Activated T-cell treated with anti-CD3 and anti-CD28 coated beads for 1 hour (primary cell): ENCODE results near the gene BMP8B.
"Not testable (repeated sequence)": the region's sequence is repeated elsewhere in the genome, so short reads cannot be mapped to it uniquely, and the experiment has no call there.

ENCODE experiments used
- DNase-seq: peaks from one replicate; pipeline ENCODE4 v3.0.0-alpha.2; 2020; ENCODE audit warnings: low read depth

Gene BMP8B

DNA sequence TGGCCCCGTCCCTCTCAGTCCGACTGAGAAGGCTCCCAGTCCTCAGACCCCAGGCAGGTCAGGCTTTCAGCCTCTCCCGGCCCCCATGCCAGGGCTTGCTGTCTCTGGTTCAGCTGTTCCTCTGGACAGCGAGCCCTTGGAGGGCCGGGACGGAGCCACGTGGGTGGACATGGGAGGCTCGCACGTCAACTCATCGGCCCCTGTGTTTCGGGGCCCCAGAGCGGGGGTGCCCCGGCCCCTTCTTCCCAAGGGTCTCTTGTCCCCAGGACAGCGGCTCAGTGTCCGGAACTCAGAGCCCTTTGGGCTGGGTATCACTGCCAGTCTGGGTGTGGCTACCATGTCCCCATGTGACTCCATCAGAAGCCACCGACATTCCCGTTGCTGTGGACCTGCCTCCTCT, 10.8 kb downstream of the BMP8B start:
- not testable (repeated sequence) for DNase-seq

DNA sequence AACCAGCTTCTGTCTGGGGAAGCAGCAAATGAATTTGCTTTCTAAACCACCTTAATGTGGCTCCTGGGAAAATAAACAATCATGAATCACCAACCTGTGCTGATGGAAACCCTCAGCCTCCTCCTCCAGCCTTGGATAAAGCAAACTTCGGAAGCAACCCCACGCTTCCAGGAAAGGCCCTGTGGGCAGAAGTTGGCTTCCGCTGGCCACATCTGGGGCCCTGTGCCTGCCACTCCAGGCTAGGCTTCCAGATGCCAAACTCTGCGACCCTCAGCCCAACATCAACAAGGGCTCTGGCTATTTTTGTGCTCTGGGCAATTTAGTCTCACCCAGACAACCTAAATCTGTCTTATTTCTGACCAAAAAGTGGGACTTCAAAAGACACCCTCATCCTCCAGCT, 11.4 kb downstream of the BMP8B start:
- no peak for DNase-seq

DNA sequence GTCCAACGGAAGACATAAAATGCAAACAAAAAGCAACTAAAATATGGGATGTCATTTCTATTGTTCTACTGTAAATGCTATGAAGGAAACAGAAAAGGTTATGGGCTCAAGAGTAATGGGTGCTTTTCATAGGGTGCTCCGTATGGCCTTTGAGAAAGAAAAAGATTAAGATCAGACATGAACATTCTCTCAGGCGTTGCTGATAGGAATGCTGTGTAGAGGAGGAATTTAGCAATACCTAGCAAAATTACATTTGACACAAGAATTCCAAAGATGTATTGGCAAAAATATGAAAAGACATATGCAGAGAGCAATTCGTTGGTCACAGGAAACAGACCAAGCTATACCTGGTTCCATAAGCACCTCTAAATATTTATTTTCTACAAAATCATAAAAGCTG, 11.8 kb downstream of the BMP8B start:
- DNase-seq, result no peak

DNA sequence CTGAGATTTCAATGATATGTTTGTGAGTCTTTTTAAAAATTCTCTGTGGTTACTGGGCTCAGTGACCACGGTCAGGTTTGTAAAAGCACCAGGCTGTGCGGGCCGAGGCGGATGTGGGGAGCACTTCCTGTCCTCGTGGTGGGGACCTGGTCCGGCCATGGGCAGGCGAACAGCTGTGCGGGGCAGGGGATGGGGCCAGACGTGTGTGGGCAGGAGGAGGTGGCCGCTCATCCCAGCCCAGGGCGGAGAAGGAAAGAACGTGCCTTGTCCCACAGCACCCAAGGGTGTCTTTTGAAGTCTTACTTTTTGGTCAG, 12.3 kb downstream of the BMP8B start:
- no peak for DNase-seq

DNA sequence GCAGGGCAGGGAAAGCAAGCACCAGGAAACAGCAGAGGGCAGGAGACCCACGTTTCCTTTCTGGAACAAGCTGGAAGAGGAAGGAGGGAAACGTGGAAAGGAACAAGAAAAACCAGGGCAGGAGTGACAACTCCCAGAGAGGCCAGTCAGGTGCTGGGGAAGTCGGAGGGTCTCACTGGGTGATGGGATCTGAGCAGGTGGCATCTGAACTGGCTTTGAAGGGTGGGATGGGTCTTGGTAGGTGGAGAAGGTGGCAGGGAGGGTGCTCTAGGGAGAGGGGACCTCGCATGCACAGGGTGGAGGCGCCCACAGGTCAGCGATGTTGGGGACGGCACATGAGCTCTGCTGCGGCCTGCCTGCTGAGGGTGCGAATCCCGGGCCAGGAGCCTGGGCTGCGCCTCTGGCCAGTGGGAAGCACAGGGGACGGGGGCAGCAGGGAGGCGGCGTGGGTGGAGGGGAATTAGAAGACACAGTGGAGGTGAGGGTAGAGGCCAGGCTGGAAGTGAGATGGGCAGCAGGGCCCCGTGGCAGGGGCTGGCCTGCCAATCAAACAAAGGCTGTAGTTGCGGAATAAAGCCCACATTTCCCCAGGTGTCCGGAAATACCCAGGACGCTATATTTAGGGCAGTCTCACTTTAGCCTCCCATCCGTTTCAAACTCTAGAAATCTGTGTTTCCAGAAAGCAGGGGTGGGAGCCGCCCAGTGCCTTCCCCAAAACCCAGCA, 12.8 kb downstream of the BMP8B start:
- DNase-seq, result not testable (repeated sequence)

DNA sequence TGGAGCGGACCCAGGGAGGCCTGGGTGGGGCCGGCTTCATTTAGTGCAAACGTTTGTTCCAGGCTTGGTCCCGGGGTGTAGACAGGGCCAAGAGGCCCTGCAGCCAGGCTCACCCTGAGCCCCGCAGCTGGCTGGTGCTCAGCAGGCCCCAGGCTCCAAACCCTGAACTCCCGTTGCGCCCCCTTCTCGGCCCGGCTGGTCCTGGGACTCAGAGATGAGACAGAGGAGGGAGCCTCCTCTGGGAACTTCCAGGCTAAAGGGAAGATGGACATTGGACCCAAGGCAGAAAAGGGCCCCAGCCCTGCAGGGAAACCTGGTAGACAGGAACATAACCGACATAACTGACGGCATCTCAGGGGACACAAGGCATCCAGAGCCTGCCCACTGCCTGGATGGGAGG, 13.5 kb downstream of the BMP8B start:
- DNase-seq, result not testable (repeated sequence)

DNA sequence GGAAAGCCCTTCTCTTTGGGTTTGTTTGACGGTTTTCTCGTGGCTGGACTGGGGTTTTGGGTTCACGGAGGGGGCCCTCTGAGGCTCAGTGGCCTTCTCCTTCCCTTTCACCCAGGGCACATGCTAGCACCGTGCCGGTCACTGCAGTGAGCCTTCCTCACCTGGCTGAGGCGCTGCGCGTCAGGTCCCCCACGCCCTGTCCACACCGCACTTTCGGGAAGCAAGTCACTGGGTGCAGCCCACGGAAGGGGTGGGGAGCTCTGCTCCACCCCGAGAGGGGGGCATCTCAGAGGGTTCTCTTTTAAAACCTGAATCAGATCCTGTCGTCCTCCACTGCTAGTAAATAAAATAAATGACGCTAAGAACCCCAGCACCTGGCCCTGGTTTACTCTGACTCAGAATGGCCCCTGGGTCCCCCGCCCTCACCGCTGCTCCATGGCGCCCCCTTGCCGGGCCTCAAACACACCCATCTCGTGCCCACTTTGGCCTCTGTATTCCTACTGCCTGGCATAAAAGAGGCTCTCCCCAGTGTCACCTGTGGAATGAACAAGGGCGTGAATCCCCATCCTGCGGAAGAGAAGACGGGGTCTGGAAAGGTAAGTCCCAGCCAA, 15.2 kb downstream of the BMP8B start:
- DNase-seq, result not testable (repeated sequence)

DNA sequence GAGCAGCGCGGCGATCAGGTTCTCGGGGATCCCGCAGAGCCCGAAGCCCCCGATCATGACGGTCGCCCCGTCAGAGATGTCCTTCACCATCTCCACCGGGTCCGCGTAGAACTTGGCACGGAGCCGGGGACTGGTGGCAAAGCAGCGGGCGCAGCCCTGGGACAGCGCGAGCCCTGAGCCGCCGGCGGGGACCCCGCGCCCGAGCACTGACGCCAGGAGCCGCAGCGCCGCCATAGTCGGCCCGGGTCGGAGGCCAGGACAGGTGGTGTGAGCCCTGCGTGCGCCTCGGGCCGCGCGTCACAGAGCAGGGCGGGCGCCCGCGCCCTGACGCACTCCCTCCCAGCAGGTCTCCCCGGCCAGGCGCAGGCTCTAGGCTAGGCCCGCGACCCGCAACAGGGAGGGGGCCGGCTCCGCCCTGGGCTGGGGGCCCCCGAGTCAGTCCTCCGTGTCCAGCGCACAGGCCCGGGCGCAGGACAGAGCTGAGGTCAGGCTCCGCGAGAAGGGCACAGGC, 17.6 kb downstream of the BMP8B start, which contains the start of gene OXCT2:
Gene OXCT2 (minus strand): TSS at position 327 of the 511 bp plus-strand sequence. CDS start 93 bp downstream, at position 234.
- DNase-seq, result not testable (repeated sequence)

DNA sequence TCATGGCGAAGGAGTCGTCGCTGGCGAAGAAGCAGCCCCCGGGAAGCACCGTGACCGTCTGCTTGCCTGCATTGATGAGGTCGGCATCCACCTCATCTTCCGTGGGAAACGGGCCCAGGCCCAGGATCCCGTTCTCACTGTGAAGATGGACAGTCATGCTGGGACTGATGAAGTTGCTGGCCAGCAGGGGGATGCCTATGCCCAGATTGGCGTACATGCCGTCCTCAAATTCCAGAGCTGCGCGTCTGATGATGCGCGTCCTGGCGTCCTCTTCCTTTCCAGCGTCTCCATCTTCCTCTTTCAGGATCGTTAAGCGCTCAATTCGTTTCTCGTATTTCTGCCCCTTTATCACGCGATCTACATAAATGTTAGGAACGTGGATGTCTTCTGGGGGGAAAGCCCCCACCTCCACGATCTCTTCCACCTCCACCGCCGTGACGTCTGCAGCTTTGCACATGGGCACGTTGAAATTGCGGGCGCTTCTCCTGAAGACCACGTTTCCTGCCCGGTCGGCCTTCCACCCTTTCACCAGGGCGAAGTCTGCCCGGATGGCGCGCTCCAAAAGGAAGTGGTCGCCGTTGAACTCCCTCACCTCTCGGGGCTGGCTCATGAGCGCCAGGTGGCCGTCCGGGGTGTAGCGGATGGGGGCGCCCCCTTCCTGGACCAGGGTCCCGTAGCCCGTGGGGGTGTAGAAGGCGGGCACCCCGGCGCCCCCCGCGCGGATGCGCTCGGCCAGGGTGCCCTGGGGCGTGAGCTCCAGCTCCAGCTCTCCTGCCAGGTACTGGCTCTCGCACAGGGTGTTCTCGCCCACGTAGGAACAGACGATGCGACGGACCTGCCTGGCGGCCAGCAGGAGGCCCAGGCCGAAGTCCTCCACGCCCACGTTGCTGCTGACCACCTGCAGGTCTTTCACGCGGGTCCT, 18.3 kb downstream of the BMP8B start:
- not testable (repeated sequence) for DNase-seq

DNA sequence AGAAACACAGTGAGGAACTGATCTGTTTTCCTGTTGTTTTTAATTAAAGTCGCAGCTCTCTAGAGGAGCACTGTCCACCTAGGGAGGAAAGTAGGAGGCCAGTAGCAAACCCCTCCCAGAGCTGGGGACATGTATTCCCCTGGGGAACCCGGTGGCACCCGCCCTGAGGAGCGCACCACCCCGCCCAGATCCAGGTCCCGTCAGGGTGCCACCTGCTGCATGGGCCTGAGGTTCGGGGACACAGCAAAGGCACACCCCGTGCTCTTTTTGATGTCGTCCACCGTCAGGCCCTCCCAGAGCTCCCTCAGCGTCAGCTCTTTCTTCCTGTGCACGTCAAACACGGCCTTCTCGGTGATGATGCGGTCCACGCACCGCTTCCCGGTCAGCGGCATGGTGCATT, 19.2 kb downstream of the BMP8B start:
- DNase-seq, result not testable (repeated sequence)

DNA sequence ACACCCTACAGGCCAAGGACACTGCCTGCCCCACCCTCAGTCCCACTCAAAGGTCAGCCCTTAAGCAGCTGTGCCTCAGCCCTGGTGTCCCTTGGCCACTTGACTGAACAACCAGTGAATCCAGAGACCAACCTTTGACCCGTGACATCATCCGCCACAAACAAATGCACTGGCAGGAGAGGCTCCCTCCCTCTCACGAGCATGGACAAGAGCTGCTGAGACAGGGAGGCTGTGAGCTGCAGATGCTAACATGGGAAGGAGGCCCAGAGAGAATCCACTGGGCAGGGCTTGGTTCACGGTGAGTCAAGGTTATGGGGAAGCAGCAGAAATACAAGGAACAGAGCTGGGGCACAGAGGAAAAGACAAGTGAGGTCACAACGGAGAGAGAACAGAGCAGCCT, 22.2 kb downstream of the BMP8B start:
- DNase-seq, result not testable (repeated sequence)

DNA sequence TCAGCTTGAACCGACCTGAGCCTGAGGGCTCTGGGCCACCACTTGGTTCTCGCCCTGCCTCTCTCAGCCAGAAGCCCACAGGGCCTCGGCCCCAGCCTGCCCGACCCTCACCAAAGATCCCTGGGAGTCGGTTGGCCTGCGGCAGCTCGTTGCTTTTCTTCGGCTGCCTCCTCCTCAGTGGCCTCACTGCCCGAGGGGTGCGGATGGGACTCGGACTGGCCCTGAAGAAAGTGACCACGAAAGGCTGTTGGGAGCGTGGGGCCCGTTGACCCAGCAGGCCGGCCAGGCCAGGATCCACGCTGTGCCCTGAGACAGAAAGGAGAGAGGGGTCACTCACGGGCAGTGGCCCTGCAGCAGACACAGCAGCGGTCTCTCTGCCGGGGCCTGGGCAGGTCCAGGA, 24.2 kb downstream of the BMP8B start:
- not testable (repeated sequence) for DNase-seq

DNA sequence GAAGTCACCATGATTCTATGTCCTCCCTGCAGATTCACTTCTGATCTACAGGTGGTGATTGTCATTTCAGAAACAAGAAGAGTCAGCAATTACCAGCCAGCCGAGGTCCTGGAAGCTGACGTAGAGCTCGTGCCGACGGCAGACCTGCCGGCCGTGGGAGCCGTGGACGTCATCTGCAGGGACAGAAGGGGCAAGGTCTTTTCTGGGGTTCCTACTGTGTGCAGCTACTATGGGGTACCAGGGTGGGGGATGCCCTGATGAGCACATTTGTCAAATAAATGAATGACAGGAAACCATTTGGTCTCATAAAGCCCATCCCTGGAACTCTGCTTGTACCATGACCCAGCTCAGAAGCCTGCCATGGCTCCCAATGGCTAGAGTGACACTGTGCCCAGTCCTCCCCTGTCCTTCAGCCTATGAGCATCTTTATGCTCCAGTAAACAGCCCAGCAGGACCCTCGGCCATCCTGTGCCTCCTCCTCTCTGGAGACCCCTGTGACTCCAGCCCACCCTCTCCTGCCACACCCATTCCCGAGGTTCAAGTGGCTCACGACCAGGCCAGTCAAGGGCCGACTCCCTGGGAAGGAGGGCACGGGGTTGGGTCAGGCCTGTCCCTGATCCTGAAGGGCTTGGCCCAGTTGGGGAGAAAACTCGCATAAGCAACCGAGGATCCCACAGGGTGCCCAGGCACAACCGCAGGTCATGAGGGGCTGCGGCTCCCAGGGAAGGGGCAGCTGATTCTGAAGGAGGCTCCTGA, 24.9 kb downstream of the BMP8B start:
- DNase-seq, result not testable (repeated sequence)

DNA sequence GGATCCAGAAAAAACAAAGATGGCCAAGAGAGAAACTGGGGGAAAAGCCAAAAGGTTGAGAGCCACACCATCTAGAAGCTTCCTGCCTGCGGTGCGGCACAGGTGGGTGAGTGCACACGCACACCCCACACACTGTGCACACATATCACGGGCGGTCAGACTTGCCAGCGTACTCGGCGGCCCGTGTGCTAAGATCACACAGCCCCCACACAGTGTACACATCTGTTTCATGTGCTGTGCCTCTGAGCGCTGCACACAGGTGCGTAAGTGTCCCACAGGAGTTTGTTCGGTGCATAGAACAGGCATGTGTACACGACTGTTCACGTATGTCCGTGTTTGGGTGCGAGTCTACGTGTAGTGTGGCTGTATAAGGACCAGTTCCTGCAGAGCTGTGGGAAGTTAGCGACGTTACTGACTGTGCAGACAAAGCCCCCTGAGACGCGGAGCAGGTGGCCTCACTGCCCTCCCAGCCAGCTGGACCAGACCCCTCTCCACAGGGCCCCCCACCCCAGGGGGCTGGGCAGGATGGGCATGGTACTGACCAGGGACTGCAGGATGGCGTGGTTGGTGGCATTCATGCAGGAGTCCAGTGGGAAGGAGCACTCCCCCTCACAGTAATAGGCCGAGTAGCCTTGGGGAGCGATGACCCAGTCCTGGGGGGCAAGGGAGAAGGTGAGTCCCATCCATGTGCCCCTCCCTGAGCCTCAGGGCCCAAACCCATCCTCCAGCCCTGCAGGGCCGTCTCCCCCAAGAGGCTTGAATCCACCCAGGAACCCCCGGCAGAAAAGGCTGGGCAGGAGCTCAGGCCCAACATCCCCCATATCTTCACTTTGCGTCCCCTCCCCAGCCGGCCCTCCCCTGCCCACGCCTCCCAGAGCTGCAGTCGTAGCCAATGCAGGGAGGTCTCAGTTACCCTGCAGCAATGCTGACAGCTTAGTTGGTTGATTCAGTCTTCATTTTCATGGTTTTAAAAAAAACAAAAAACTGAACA, 25.8 kb downstream of the BMP8B start:
- DNase-seq, result no peak

DNA sequence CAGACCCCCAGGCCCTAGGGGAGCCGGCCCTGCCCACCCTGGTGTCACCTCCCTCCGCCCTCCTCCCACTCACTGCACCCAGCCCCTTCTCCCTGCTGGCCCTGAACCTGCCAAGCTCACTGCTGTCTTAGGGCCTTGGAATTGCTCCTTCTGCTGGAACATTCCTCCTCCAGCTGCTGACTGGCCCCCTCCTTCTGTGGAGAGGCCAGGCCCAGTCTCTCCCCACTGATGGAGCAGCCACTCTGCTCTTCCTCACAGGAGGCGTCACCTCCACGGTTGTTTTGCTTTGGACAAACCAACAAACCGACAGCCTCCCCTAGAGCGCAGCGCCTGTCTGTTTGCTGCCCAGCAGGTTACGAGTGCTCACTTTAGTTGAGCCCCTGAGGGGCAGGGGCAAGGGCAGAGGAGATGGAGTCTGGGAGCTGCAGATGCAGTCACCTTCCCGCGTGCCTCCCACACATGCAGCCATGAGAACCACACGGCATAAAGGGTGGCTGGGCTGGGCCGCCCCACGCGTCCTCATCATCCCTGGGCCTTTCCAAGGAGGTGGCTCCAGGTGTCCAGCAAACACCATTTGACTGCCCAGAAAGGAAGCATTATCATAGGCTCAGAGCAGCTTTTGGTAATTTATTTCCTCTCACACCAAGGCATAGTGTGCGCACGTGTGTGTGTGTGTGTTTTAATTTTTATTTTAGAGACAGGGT, 27.0 kb downstream of the BMP8B start:
- DNase-seq, result no peak

DNA sequence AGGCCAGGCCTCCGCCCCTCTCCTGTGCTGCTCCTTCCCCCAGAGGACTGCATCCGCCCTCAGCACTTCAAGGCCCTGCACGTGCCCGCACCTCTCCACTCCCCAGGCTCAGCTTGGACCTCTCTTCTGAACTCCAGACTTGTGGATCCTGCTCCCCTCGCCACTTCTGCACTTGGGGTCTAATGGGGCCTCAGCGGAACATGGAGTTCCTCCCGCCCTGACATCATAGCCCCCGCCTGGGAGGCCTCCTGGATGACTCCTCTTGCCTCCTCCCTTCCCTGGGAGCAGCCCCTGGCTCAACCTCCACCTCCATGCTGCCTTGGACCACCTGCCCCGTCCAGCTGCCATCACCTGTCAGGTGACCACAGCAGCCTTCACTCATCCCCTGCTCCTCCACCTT, 27.6 kb downstream of the BMP8B start:
- DNase-seq, result no peak

DNA sequence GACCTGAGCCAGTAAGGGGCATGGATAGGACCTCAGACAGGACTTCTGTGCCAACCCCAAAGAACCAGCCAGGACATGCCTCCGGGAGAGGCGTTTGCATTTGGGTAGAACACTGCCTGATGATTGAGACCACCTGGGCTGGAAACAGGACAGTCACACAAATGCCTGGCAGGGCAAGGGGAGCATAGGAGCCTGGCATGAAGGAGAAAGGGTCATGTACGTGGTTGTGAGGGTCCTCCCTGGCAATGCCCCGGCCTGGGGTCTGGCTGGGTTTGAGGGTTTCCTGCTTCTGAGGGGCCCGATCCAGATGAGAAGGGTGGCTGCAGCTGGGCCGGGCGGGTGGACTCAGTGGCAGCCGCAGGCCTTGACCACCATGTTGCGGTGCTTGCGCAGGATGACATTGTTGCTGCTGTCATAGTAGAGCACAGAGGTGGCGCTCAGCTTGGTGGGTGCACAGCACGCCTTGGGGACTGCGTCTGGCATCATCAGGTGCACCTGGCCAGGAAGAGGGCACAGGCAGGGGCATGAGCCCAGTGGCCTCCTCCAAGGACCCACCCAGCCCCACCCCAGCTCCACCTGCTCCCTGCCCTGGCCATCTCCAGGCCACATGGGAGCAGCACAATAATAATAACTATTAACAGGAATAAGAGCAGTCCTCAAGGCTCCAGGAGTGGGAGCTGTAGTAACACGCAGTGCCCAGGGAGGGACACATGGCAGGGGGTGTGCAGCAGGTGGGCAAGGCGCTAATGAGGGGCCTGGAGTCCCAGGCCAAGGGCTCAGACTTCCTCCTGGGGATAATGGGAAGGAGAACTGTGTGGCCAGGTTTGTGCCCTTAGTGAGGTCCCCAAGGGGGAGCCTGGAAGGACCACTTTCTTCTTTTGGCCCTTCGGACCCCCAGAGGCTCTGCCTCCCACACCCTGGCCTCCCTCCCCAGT, 28.3 kb downstream of the BMP8B start:
- DNase-seq, result no peak

DNA sequence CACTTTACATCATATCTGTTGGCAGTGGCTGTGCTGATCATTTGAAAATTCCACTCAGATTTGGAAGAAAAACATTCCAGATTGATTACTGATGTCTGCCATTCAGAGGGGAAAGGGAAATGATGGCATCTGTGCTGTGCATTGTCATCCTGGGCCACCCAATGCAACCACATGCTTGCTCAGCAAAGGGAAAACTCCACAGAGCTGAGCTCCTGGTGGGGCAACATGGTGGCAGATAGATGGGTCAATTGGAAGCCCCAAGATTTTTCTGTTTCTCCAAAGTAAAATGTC, 29.3 kb downstream of the BMP8B start:
- DNase-seq, result no peak
